HPDE6-E6E7 (cell line): ENCODE data around the gene MMS22L.

Experiments
- DNase-seq: peaks from one replicate; pipeline ENCODE4 v3.0.0; 2011; ENCODE audit warnings: missing footprints; ENCODE audit errors: extremely low spot score

MMS22L gene

DNA sequence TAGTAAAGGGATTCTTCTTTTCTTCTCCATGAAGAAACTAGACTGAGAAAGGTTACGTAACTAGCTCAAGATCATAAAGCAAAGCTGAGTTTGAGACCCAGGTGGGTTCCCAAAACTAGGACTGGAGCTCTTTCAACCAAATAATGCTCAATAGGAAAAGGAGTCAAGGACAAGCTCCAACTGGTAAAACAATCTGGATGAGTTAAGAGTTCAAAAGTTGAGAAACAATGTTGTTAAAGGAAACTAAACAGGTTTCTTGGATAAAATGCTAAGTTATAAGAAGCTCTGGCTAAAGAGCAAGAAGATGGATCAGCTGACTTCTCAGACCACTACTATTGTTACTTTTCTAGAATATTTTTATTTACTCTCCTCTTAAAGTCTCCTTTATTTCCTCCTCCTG is 137.3 kb downstream of the MMS22L start:
- DNase-seq, result no peak

- no peak for DNase-seq
Observed at GRCh38 chr6:97141756-97142155, 141.3 kb downstream of the MMS22L start.

DNA sequence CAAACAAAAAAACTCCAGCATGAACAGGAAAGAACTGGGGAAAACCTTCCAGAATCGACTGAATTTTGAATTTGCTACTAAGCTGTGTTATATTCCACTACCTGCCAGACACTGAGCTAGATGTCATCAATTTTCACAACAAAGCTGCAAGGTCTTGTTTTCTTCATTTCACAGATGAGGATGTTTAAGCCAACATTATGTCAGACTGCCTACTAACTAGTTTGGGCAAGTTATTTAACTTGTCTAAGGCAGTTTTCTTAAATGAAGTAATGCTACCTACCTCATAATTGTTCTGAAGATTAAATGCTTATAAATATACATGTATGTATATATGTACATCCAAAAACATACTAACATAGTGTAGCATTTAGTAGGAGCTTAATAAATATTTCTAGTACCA is 144.4 kb downstream of the MMS22L start:
- DNase-seq, result no peak

GRCh38 chr6:97136626-97137358 is 146.2 kb downstream of the MMS22L start:
- no peak for DNase-seq

DNA sequence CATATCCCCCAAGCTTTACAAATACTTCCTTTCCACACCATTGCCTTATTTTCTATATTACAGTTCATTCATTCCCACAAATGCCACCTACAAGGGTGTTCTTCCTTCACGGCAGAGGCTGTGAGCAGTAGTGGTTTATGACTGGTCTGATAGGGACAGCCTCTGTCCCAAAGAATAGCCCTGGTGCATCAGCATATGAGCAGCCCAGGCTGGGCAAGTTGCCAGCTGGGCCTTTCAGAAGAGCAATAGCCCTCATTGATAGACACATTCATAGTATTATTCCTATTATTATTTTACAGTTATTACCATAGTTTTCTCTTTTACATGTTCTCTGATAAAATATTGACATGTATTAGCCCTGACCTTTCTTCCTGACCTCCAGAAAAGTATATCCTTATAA is 149.9 kb downstream of the MMS22L start:
- no peak for DNase-seq

DNA sequence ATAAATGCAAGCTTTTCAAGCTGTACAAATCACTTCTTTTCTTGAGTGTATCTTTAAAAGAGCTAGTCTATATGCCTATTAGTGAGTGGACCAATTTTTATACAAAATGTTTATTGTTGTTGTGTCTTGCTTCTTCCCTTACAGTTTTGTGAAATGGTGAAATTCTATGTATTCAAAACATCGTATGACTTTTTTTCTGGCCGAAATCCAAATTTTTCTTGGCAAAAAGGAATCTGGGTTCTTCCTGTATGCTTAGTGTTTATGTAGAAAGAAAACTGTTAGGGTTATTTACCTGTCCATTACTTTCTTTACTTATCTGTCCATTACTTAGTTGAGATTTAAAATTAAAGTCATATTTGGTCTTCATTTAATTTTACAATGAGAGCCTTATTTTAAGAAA is 153.9 kb downstream of the MMS22L start:
- no peak for DNase-seq

GRCh38 chr6:97128507-97128906 is 154.5 kb downstream of the MMS22L start:
- DNase-seq, result no peak

- DNase-seq, result no peak
Observed at GRCh38 chr6:97123652-97124051, 159.4 kb downstream of the MMS22L start.

GRCh38 chr6:97123112-97123511 is 159.9 kb downstream of the MMS22L start:
- no peak for DNase-seq

DNA sequence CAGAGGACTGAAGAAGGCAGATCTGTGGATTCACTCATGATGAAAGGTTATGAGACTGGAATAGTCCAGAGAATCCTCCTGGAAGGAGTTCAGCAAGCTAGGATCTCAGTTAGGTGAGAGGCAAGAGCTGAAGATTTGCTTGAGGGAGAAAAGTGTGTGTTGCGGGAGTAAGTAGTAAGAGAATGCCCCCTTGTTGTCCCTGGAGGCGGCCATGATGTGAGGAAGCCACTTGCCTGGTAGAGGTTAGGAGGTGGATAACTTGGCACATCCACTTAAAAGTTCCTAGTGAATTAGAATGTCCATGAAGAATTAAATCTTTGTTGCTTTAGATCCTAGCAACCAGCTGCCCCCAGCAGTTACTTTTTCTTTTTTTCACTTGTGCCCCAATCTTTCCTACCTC is 162.5 kb downstream of the MMS22L start:
- no peak for DNase-seq

DNA sequence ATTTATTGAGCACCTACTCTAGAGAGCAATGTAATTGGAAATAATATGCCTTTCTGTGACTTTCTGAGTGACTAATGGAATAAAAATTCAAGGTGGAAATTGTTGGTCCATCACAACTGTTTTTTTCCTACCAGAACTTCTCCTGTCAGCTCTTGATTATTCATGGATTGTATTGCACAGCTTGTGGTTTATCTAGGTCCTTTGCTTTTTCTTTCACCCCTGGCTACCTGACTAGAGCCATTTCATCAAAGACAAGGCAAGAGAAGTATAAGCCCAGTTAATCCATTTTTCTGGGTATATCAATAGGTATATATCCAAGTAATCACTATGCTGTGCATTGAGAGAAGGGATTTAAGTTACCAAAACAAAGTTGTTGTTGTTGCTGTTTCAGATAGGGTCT is 168.4 kb downstream of the MMS22L start:
- no peak for DNase-seq

- no peak for DNase-seq
Observed at GRCh38 chr6:97113170-97113569, 169.8 kb downstream of the MMS22L start.

DNA sequence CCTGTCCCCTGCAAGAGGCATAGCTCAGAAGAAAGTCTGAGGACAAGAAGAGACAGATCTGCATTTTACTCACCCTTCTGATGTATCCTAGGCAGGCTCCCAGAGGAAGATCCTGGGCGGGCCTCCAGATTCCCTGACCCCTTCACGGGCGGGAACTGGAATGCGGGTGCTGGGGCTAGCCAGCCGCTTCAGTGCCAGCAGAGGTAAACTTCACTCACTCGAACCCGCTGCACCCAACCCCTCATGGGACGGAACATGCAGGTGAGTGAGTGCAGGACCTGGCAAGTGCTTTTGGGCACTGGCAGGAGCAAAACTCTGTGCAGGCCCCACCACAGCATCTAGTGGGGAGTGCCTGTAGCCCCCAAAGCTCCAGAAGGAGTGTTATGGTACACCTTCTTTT is 171.8 kb downstream of the MMS22L start:
- no peak for DNase-seq

DNA sequence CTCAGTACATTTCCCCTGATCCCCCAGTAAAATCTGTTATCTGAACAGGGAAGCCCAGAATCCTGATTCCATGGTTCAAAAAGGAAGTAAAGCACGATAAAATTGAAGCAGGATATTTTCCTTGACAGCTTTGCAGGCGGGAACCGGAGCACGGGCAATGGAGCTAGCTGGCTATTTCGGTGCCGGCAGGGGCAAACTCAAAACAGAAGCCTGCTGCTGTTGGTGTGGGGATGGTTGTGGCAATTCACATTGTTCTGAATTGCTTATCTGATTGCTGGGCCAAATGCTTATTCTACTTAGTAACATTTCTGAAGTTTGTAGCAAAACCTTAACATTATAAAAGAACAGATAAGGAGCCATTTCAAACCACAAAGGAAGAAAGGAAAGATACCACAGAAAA is 172.4 kb downstream of the MMS22L start:
- DNase-seq, result no peak

DNA sequence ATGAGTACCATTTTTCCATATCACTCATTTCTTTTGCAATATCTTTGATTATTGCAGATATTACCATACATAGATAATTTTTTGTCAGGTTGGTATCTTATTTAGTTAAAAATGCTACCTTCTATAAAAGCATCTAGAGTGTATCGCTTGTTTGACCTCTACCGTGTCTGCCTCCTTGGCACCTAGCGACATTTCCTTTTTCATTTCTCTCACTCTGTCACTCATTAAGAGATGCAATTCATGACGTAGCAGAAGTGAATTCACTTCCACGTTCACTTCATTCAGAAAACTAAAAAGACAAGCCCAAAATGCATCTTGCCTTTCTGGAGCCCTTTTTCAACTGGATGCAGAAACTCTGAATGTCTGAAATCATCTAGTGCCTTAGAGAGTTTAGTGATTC is 172.9 kb downstream of the MMS22L start:
- no peak for DNase-seq

- no peak for DNase-seq
Observed at GRCh38 chr6:97109444-97109843, 173.6 kb downstream of the MMS22L start.

- DNase-seq, result no peak
Observed at GRCh38 chr6:97102145-97102790, 180.7 kb downstream of the MMS22L start.

- no peak for DNase-seq
Observed at GRCh38 chr6:97100696-97101095, 182.3 kb downstream of the MMS22L start.

GRCh38 chr6:97097068-97098047 is 185.7 kb downstream of the MMS22L start:
- no peak for DNase-seq

DNA sequence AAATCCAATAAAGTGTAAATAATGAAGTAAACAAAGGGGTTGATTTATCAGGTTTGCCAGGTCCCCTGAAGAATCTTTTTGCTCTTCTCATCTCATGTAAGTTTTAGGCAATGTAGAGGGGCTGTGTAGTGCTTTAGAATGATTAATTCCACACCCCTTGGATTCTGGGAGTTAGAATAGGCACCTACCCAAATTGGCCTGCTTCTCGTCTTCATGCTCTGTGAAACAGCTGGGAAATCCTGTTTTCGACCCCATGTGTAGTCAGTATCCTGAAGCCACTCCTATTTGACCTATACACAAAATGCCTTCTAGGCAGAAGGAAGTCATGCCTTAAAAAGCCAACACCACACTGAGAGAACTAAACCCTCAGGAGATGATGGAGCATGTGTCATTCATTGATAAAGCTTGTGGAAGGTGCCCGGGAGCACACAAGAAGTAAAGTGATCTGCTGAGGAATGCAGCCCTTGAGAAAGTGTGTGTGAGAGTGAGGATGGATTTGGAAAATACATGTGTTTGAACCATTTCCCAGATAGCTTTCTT is 187.6 kb downstream of the MMS22L start:
- no peak for DNase-seq

DNA sequence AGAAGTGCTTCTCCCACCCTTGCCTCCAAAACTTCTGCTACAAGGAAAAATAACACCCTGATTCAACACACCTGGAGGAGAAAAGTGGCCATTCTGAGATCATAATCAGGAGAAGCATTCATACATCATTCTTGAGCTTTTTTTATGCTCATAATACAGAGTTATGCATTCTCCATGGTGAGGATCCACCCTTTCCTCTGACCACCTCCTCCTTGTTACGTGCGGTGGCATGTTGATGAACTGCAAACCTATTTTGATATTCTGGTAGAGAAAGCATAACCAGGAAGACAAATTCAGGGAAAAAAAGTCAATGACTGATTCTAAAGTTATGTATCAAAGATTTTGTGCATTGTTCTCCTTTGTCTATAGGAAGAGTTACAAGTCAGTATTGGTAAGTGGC is 188.6 kb downstream of the MMS22L start:
- DNase-seq, result no peak

- no peak for DNase-seq
Observed at GRCh38 chr6:97092673-97093305, 190.2 kb downstream of the MMS22L start.
